HG03066 (cell line): ENCODE measurements around the gene GALNT9.

Experiments used
- ATAC-seq: cut with Tn5 transposase; IDR thresholded peaks from one replicate; pipeline ENCODE4 v1.9.1; 2021; ENCODE audit warnings: low read depth; ENCODE audit not compliant: unreplicated experiment

Gene GALNT9

GRCh38 chr12:132190012-132190755 is 139.2 kb downstream of the GALNT9 start:
- peak; percentile 22 for ATAC-seq

GRCh38 chr12:132189378-132190011 is 139.9 kb downstream of the GALNT9 start:
- ATAC-seq, result peak; percentile 83

GRCh38 chr12:132188916-132189325 is 140.5 kb downstream of the GALNT9 start:
- no peak for ATAC-seq

GRCh38 chr12:132188451-132188901 is 140.9 kb downstream of the GALNT9 start:
- ATAC-seq, result no peak

GRCh38 chr12:132187646-132188450 is 141.5 kb downstream of the GALNT9 start:
- ATAC-seq, result no peak

- no peak for ATAC-seq
Measured at GRCh38 chr12:132186857-132187620, 142.3 kb downstream of the GALNT9 start.

GRCh38 chr12:132186208-132186856 is 143.1 kb downstream of the GALNT9 start:
- no peak for ATAC-seq

- ATAC-seq, result no peak
Measured at GRCh38 chr12:132185705-132186104, 143.7 kb downstream of the GALNT9 start.

- no peak for ATAC-seq
Measured at GRCh38 chr12:132182711-132183365, 146.6 kb downstream of the GALNT9 start.

GRCh38 chr12:132182206-132182710 is 147.1 kb downstream of the GALNT9 start:
- no peak for ATAC-seq

GRCh38 chr12:132181570-132182200 is 147.7 kb downstream of the GALNT9 start:
- no peak for ATAC-seq

- ATAC-seq, result no peak
Measured at GRCh38 chr12:132180648-132181546, 148.5 kb downstream of the GALNT9 start.

- no peak for ATAC-seq
Measured at GRCh38 chr12:132179431-132180362, 149.7 kb downstream of the GALNT9 start.

- no peak for ATAC-seq
Measured at GRCh38 chr12:132178801-132179401, 150.5 kb downstream of the GALNT9 start.

GRCh38 chr12:132178316-132178715 is 151.1 kb downstream of the GALNT9 start:
- ATAC-seq, result no peak

GRCh38 chr12:132176920-132177551 is 152.4 kb downstream of the GALNT9 start:
- ATAC-seq, result no peak
